Caco-2 (cell line): ENCODE measurements around the gene PIKFYVE. TPM values are rescaled to one million over a fixed set of nuclear protein-coding genes. Genes with fewer than 3 reads are reported as not detected.
"Not testable (repeated sequence)": the region's sequence is repeated elsewhere in the genome, so short reads cannot be mapped to it uniquely, and the experiment has no call there.

Experiments used
- BruUV-seq: library from RNA; stranded (reverse); fragments of 400-500 nt; replicated peaks from 2 replicates; lab custom pipeline; 2021; lab: Mats Ljungman, UMichigan
- CTCF ChIA-PET: fragments of 300-600 bp; sonication (Branson Sonifier 250); formaldehyde crosslinking; loops from one replicate; lab custom pipeline; 2022; ENCODE audit warnings: antibody characterized with exemption; lab: Charles Lee
- POLR2A ChIA-PET: fragments of 300-600 bp; sonication (Branson Sonifier 250); formaldehyde crosslinking; loops from one replicate; lab custom pipeline; 2022; ENCODE audit warnings: antibody characterized with exemption; lab: Charles Lee
- DNase-seq, 2 experiments: peaks; one replicate each; pipeline versions ENCODE4 v3.0.0 to v3.0.0-alpha.2; 2020 to 2022
- H3K27me3 ChIP-seq: replicated peaks from 2 replicates; pipeline ENCODE4 v1.6.0; 2011; ENCODE audit warnings: low read length; ENCODE audit not compliant: control insufficient read depth, insufficient read depth
- H3K36me3 ChIP-seq: 2 replicates; pipeline ENCODE4 v1.5.1; 2011; ENCODE audit warnings: low read length; ENCODE audit not compliant: control insufficient read depth, insufficient read depth
- H3K4me1 ChIP-seq: fragments of 250-450 bp; sonication (Bioruptor Pico); 2 replicates; pipeline ENCODE4 v1.5.1; 2020; ENCODE audit warnings: mild to moderate bottlenecking
- H3K4me3 ChIP-seq: 2 replicates; pipeline ENCODE4 v1.5.1; 2011; ENCODE audit warnings: low read depth, mild to moderate bottlenecking, control low read depth, low read length
- H3K9me3 ChIP-seq: fragments of 250-450 bp; sonication (Bioruptor Pico); 2 replicates; pipeline ENCODE4 v1.5.1; 2020; ENCODE audit warnings: mild to moderate bottlenecking, moderate library complexity
- H3K27ac Mint-ChIP-seq: one replicate; pipeline ENCODE4 v1.8.0; 2022; ENCODE audit warnings: mixed read lengths; ENCODE audit not compliant: unreplicated experiment
- H3K27me3 Mint-ChIP-seq: one replicate; pipeline ENCODE4 v1.8.0; 2022; ENCODE audit warnings: mixed read lengths; ENCODE audit not compliant: insufficient read depth, unreplicated experiment
- H3K36me3 Mint-ChIP-seq: one replicate; pipeline ENCODE4 v1.8.0; 2022; ENCODE audit warnings: mild to moderate bottlenecking, mixed read lengths; ENCODE audit not compliant: insufficient read depth, unreplicated experiment
- H3K4me1 Mint-ChIP-seq: one replicate; pipeline ENCODE4 v1.8.0; 2022; ENCODE audit warnings: low read depth, mixed read lengths; ENCODE audit not compliant: unreplicated experiment
- H3K4me3 Mint-ChIP-seq: one replicate; pipeline ENCODE4 v1.8.0; 2022; ENCODE audit warnings: mild to moderate bottlenecking, moderate library complexity, mixed read lengths; ENCODE audit not compliant: unreplicated experiment
- H3K9me3 Mint-ChIP-seq: one replicate; pipeline ENCODE4 v1.8.0; 2022; ENCODE audit warnings: mixed read lengths; ENCODE audit not compliant: unreplicated experiment
- CTCF ChIP-seq, 2 experiments: fragments of 200-600 bp in 1 of 2; IDR thresholded peaks; 1 replicate in 1 of 2; 2 replicates in 1 of 2; pipeline versions ENCODE4 v1.5.1 to v1.8.0; 2011 to 2022; ENCODE audit warnings: antibody characterized with exemption in 1 of 2, control low read depth in 1 of 2, inconsistent platforms in 1 of 2, low read depth in 1 of 2, low read length in 1 of 2, mild to moderate bottlenecking in 1 of 2, moderate library complexity in 1 of 2; ENCODE audit not compliant: insufficient read depth in 1 of 2, severe bottlenecking in 1 of 2, unreplicated experiment in 1 of 2
- intact Hi-C: fragments of 100-400 bp; cut with micrococcal nuclease; formaldehyde crosslinking; loops from one replicate; pipeline ENCODE4 v1.10.0; 2022; ENCODE audit not compliant: unreplicated experiment
- total RNA-seq: library from RNA; stranded (reverse); gene quantifications from 2 replicates; pipeline ENCODE4 v1.2.3, GENCODE V29; 2022

PIKFYVE gene
- total RNA-seq, 1 experiment from 2014 or later: 31.2 TPM

GRCh38 chr2:208254871-208255556 is 11.0 kb upstream of the PIKFYVE start, which contains the start of gene IDH1:
Gene IDH1 (minus strand): TSS chr2:208255071. CDS start chr2:208251551, 3,520 bp downstream.
- H3K36me3 Mint-ChIP-seq: peaks cover 52% of the 10 kb centered on the region
- CTCF ChIA-PET: interaction anchor here (0.5 to 3.1 kb wide), 15 partner anchors 11 to 1339 kb away, joined by 3 to 32 read pairs (median 4); partner anchors contain the start of gene PIKFYVE
- no peaks in the 10 kb centered on the region for H3K9me3 Mint-ChIP-seq
- no peaks in the 10 kb centered on the region for H3K27me3 ChIP-seq
- H3K4me3 ChIP-seq: peak within 1 kb of the TSS; percentile 67
- no TSS peak for BruUV-seq
- POLR2A ChIA-PET: interaction anchor here (0.5 to 1.3 kb wide), 3 partner anchors 11 to 460 kb away, joined by 4 to 6 read pairs (median 5); no protein-coding TSS in a partner anchor
- H3K27me3 Mint-ChIP-seq: no peaks in the 10 kb centered on the region
- no peaks in the 10 kb centered on the region for H3K9me3 ChIP-seq
- peak within 1 kb of the TSS; percentile 81 for H3K27ac Mint-ChIP-seq
- intact Hi-C loops: loop anchor here (1.0 kb wide), 7 partner anchors 11 to 509 kb away; partner anchors contain the start of gene PIKFYVE
- H3K4me1 Mint-ChIP-seq: peaks cover 18% of the 10 kb centered on the region
- peaks cover 36% of the 10 kb centered on the region for H3K4me1 ChIP-seq
- TF ChIP-seq CTCF (IDR thresholded peaks at IDR 0.05; ENCODE audit: insufficient read depth in 1 of 2, low read depth in 1 of 2, low read length in 1 of 2, severe bottlenecking in 1 of 2, unreplicated experiment in 1 of 2): peak; percentile 51 to 76
- peaks cover 2% of the 10 kb centered on the region; the same call in 1 of the 2 replicates for H3K36me3 ChIP-seq
- peak within 1 kb of the TSS; percentile 85 for H3K4me3 Mint-ChIP-seq
- DNase-seq: peak; percentile 98 to 99

GRCh38 chr2:208255557-208256106 is 10.4 kb upstream of the PIKFYVE start:
- ChIA-PET CTCF (interaction anchor here (0.6 to 3.1 kb wide), 5 partner anchors 10 to 156 kb away, joined by 3 to 32 read pairs (median 19); partner anchors contain the start of gene PIKFYVE), POLR2A (interaction anchor here (1.3 kb wide), 1 partner anchor 11 kb away, joined by 5 read pairs; no protein-coding TSS in a partner anchor)
- Histone ChIP-seq H3K36me3 (peaks cover 2% of the 10 kb centered on the region; the same call in 1 of the 2 replicates), H3K27me3 (no peaks in the 10 kb centered on the region), H3K4me1 (peaks cover 36% of the 10 kb centered on the region), H3K9me3 (no peaks in the 10 kb centered on the region), H3K4me3 (peak overlapping the region; percentile 67)
- Mint-ChIP-seq H3K27me3 (no peaks in the 10 kb centered on the region), H3K9me3 (no peaks in the 10 kb centered on the region), H3K4me3 (peak overlapping the region; percentile 85), H3K4me1 (peaks cover 18% of the 10 kb centered on the region), H3K36me3 (peaks cover 46% of the 10 kb centered on the region), H3K27ac (peak overlapping the region; percentile 62)
- intact Hi-C loops: loop anchor here (1.0 kb wide), 5 partner anchors 11 to 153 kb away; partner anchors contain the start of gene PIKFYVE
- no TSS peak for BruUV-seq
- DNase-seq: no peak
- TF ChIP-seq CTCF (IDR thresholded peaks at IDR 0.05; ENCODE audit: insufficient read depth in 1 of 2, low read depth in 1 of 2, low read length in 1 of 2, severe bottlenecking in 1 of 2, unreplicated experiment in 1 of 2): peak in 1 of 2 experiments; percentile 4

- ChIA-PET POLR2A (no interaction called here), CTCF (interaction anchor here (2.8 kb wide), 1 partner anchor 155 kb away, joined by 32 read pairs; no protein-coding TSS in a partner anchor)
- no TSS peak for BruUV-seq
- peak in 1 of 2 experiments; percentile 21 for DNase-seq
- H3K4me1 Mint-ChIP-seq: peaks cover 18% of the 10 kb centered on the region
- H3K9me3 Mint-ChIP-seq: no peaks in the 10 kb centered on the region
- peaks cover 2% of the 10 kb centered on the region; the same call in 1 of the 2 replicates for H3K36me3 ChIP-seq
- peak in 1 of 2 experiments; percentile 21 for TF ChIP-seq CTCF (IDR thresholded peaks at IDR 0.05; ENCODE audit: insufficient read depth in 1 of 2, low read depth in 1 of 2, low read length in 1 of 2, severe bottlenecking in 1 of 2, unreplicated experiment in 1 of 2)
- peak overlapping the region; percentile 62 for H3K27ac Mint-ChIP-seq
- no peak overlapping the region for H3K4me3 ChIP-seq
- H3K4me3 Mint-ChIP-seq: peak overlapping the region; percentile 17
- no peaks in the 10 kb centered on the region for H3K9me3 ChIP-seq
- intact Hi-C loops: no loop called here
- no peaks in the 10 kb centered on the region for H3K27me3 Mint-ChIP-seq
- H3K4me1 ChIP-seq: peaks cover 36% of the 10 kb centered on the region
- no peaks in the 10 kb centered on the region for H3K27me3 ChIP-seq
- H3K36me3 Mint-ChIP-seq: peaks cover 40% of the 10 kb centered on the region
These were observed 9.8 kb upstream of the PIKFYVE start for GRCh38 chr2:208256192-208256782.

GRCh38 chr2:208256849-208257813 is 8.9 kb upstream of the PIKFYVE start:
- Mint-ChIP-seq H3K4me1 (peaks cover 18% of the 10 kb centered on the region), H3K36me3 (peaks cover 31% of the 10 kb centered on the region), H3K4me3 (peak overlapping the region; percentile 17)
- H3K4me1 ChIP-seq: peaks cover 35% of the 10 kb centered on the region
- H3K9me3 ChIP-seq, POLR2A ChIA-PET, H3K36me3 ChIP-seq, H3K4me3 ChIP-seq, H3K9me3 Mint-ChIP-seq, intact Hi-C loops, H3K27me3 ChIP-seq, CTCF ChIA-PET, DNase-seq, H3K27ac Mint-ChIP-seq, H3K27me3 Mint-ChIP-seq, BruUV-seq: not testable (repeated sequence)
